ENCODE measurements around the gene CDCA7. TPM values are rescaled to one million over a fixed set of nuclear protein-coding genes. Genes with fewer than 3 reads are reported as not detected.
A peak's percentile ranks its signal among the peaks of the same experiment; 100 is the strongest.
"Not testable (repeated sequence)": the region's sequence is repeated elsewhere in the genome, so short reads cannot be mapped to it uniquely, and the experiment has no call there.

The CDCA7 gene
- 1 to 10 TPM in 2 of 3 donors, not detected in 1; 1.6 to 5.3 TPM for polyA plus RNA-seq

GRCh38 chr2:173354582-173355131, at the start of gene CDCA7:
Gene CDCA7 (plus strand): TSS chr2:173354872. CDS start chr2:173354964, 92 bp downstream.
- Mint-ChIP-seq H3K4me1 (peaks cover 13 to 18% of the 10 kb centered on the region in 2 donors), H3K4me3 (peak within 1 kb of the TSS; percentile 85 to 92 (median 87))
- DNase-seq, result peak; percentile 18 to 26 (median 23)

GRCh38 chr2:173305303-173305702, 49.4 kb upstream of the CDCA7 start:
- no peak overlapping the region for H3K27ac Mint-ChIP-seq
- no peak overlapping the region for H3K4me3 Mint-ChIP-seq
- H3K27me3 Mint-ChIP-seq (ENCODE audit: low read depth in 3 of 3), result peaks cover 0 to 2% (median 0%) of the 10 kb centered on the region in 3 donors
- H3K36me3 Mint-ChIP-seq, result no peaks in the 10 kb centered on the region
- no peak for DNase-seq
- peaks cover 0 to 7% (median 0%) of the 10 kb centered on the region in 6 donors for H3K9me3 Mint-ChIP-seq
- no peaks in the 10 kb centered on the region for H3K4me1 Mint-ChIP-seq

More at GRCh38 chr2:173354582-173355131, at the start of gene CDCA7:
- no peaks in the 10 kb centered on the region for H3K36me3 Mint-ChIP-seq
- H3K27me3 Mint-ChIP-seq (ENCODE audit: low read depth in 3 of 3), result peaks cover 6 to 28% (median 7%) of the 10 kb centered on the region in 3 donors
- H3K9me3 Mint-ChIP-seq, result peaks cover 0 to 2% (median 0%) of the 10 kb centered on the region in 6 donors
- H3K27ac Mint-ChIP-seq, result no peak within 1 kb of the TSS

GRCh38 chr2:173307293-173307692, 47.4 kb upstream of the CDCA7 start:
- H3K9me3 Mint-ChIP-seq, result peaks cover 0 to 2% (median 0%) of the 10 kb centered on the region in 6 donors
- H3K4me3 Mint-ChIP-seq, result no peak overlapping the region
- no peaks in the 10 kb centered on the region for H3K36me3 Mint-ChIP-seq
- H3K27me3 Mint-ChIP-seq (ENCODE audit: low read depth in 3 of 3), result no peaks in the 10 kb centered on the region
- H3K4me1 Mint-ChIP-seq, result no peaks in the 10 kb centered on the region
- no peak overlapping the region for H3K27ac Mint-ChIP-seq
- DNase-seq, result no peak

GRCh38 chr2:173309370-173309769, 45.3 kb upstream of the CDCA7 start:
- not testable (repeated sequence) for H3K4me1 Mint-ChIP-seq; H3K27ac Mint-ChIP-seq; H3K4me3 Mint-ChIP-seq; H3K27me3 Mint-ChIP-seq (ENCODE audit: low read depth in 3 of 3); DNase-seq; H3K9me3 Mint-ChIP-seq; H3K36me3 Mint-ChIP-seq

- no peak for DNase-seq
- no peaks in the 10 kb centered on the region for H3K9me3 Mint-ChIP-seq
- no peaks in the 10 kb centered on the region for H3K36me3 Mint-ChIP-seq
- H3K27ac Mint-ChIP-seq, result no peak overlapping the region
- peaks cover 0 to 3% (median 2%) of the 10 kb centered on the region in 3 donors for H3K27me3 Mint-ChIP-seq (ENCODE audit: low read depth in 3 of 3)
- no peak overlapping the region for H3K4me3 Mint-ChIP-seq
- no peaks in the 10 kb centered on the region for H3K4me1 Mint-ChIP-seq
Measured at GRCh38 chr2:173311844-173312606, 42.6 kb upstream of the CDCA7 start.

- DNase-seq, result no peak
- Mint-ChIP-seq H3K4me3 (no peak overlapping the region), H3K9me3 (peaks cover 0 to 25% (median 12%) of the 10 kb centered on the region in 6 donors), H3K27ac (no peak overlapping the region), H3K36me3 (no peaks in the 10 kb centered on the region), H3K4me1 (no peaks in the 10 kb centered on the region), H3K27me3 (ENCODE audit: low read depth in 3 of 3) (peaks cover 3 to 8% (median 4%) of the 10 kb centered on the region in 3 donors)
Measured at GRCh38 chr2:173323371-173323770, 31.3 kb upstream of the CDCA7 start.

- no peaks in the 10 kb centered on the region for H3K36me3 Mint-ChIP-seq
- H3K9me3 Mint-ChIP-seq, result peaks cover 2 to 37% (median 18%) of the 10 kb centered on the region in 6 donors
- H3K4me1 Mint-ChIP-seq, result no peaks in the 10 kb centered on the region
- H3K27ac Mint-ChIP-seq, result no peak overlapping the region
- no peak overlapping the region for H3K4me3 Mint-ChIP-seq
- DNase-seq, result no peak
- H3K27me3 Mint-ChIP-seq (ENCODE audit: low read depth in 3 of 3), result peaks cover 3 to 7% (median 4%) of the 10 kb centered on the region in 3 donors
Measured at GRCh38 chr2:173326806-173327205, 27.9 kb upstream of the CDCA7 start.

- no peak for DNase-seq
- no peak overlapping the region for H3K27ac Mint-ChIP-seq
- H3K4me1 Mint-ChIP-seq, result no peaks in the 10 kb centered on the region
- peaks cover 3 to 38% (median 19%) of the 10 kb centered on the region in 6 donors for H3K9me3 Mint-ChIP-seq
- H3K36me3 Mint-ChIP-seq, result no peaks in the 10 kb centered on the region
- H3K27me3 Mint-ChIP-seq (ENCODE audit: low read depth in 3 of 3), result peaks cover 3 to 7% (median 4%) of the 10 kb centered on the region in 3 donors
- no peak overlapping the region for H3K4me3 Mint-ChIP-seq
Measured at GRCh38 chr2:173327421-173327820, 27.3 kb upstream of the CDCA7 start.

GRCh38 chr2:173333003-173333402, 21.7 kb upstream of the CDCA7 start:
- not testable (repeated sequence) for H3K4me3 Mint-ChIP-seq; H3K27me3 Mint-ChIP-seq (ENCODE audit: low read depth in 3 of 3); H3K36me3 Mint-ChIP-seq; H3K4me1 Mint-ChIP-seq; DNase-seq; H3K27ac Mint-ChIP-seq
- H3K9me3 Mint-ChIP-seq, result peaks cover 12 to 36% (median 22%) of the 10 kb centered on the region in 6 donors

- Mint-ChIP-seq H3K4me3 (no peak overlapping the region), H3K27ac (no peak overlapping the region), H3K4me1 (no peaks in the 10 kb centered on the region), H3K36me3 (no peaks in the 10 kb centered on the region), H3K27me3 (ENCODE audit: low read depth in 3 of 3) (peaks cover 0 to 2% (median 0%) of the 10 kb centered on the region in 3 donors), H3K9me3 (peaks cover 0 to 9% (median 1%) of the 10 kb centered on the region in 6 donors)
- DNase-seq, result no peak
Measured at GRCh38 chr2:173339807-173340206, 14.9 kb upstream of the CDCA7 start.

GRCh38 chr2:173343921-173344320, 10.8 kb upstream of the CDCA7 start:
- Mint-ChIP-seq H3K4me3 (no peak overlapping the region), H3K36me3 (peaks cover 0 to 4% (median 0%) of the 10 kb centered on the region in 3 donors), H3K4me1 (no peaks in the 10 kb centered on the region), H3K9me3 (peaks cover 0 to 14% (median 6%) of the 10 kb centered on the region in 6 donors), H3K27me3 (ENCODE audit: low read depth in 3 of 3) (peaks cover 0 to 3% (median 0%) of the 10 kb centered on the region in 3 donors), H3K27ac (no peak overlapping the region)
- no peak for DNase-seq

- Mint-ChIP-seq H3K4me3 (peak overlapping the region in 1 of 5 donors; percentile 59), H3K27ac (no peak overlapping the region), H3K27me3 (ENCODE audit: low read depth in 3 of 3) (peaks cover 0 to 3% (median 0%) of the 10 kb centered on the region in 3 donors), H3K4me1 (no peaks in the 10 kb centered on the region), H3K36me3 (peaks cover 0 to 4% (median 0%) of the 10 kb centered on the region in 3 donors), H3K9me3 (peaks cover 1 to 14% (median 6%) of the 10 kb centered on the region in 6 donors)
- DNase-seq, result no peak
Measured at GRCh38 chr2:173346035-173346434, 8.6 kb upstream of the CDCA7 start.

GRCh38 chr2:173347305-173348168, 7.1 kb upstream of the CDCA7 start:
- Mint-ChIP-seq H3K4me1 (no peaks in the 10 kb centered on the region), H3K9me3 (peaks cover 1 to 14% (median 6%) of the 10 kb centered on the region in 6 donors), H3K4me3 (no peak overlapping the region), H3K36me3 (peaks cover 0 to 4% (median 0%) of the 10 kb centered on the region in 3 donors), H3K27ac (no peak overlapping the region), H3K27me3 (ENCODE audit: low read depth in 3 of 3) (peaks cover 0 to 9% (median 0%) of the 10 kb centered on the region in 3 donors)
- DNase-seq, result no peak

Measured in immature natural killer cell (primary cell).